ENCODE results near the gene BCL2.

- TF ChIP-seq ZFP3 (CRISPR knock-in tag; IDR thresholded peaks at IDR 0.05) (no peak), CREB5 (CRISPR knock-in tag; IDR thresholded peaks at IDR 0.05; ENCODE audit: low read depth) (no peak), ARNTL (CRISPR knock-in tag; IDR thresholded peaks at IDR 0.05; ENCODE audit: borderline replicate concordance, low read depth) (no peak), ZNF70 (CRISPR knock-in tag; IDR thresholded peaks at IDR 0.05) (no peak), ZFP30 (CRISPR knock-in tag; IDR thresholded peaks at IDR 0.05) (no peak), PATZ1 (CRISPR knock-in tag; IDR thresholded peaks at IDR 0.05; ENCODE audit: borderline replicate concordance) (no peak), ZNF565 (CRISPR knock-in tag; conservative IDR thresholded peaks at IDR 0.05; ENCODE audit: low read depth) (no peak), PPARA (CRISPR knock-in tag; IDR thresholded peaks at IDR 0.05; ENCODE audit: borderline replicate concordance) (no peak), RARB (CRISPR knock-in tag; IDR thresholded peaks at IDR 0.05) (no peak), TSHZ2 (CRISPR knock-in tag; IDR thresholded peaks at IDR 0.05) (no peak), ESRRG (CRISPR knock-in tag; IDR thresholded peaks at IDR 0.05) (no peak)
Measured at GRCh38 chr18:63306249-63306648, 13.3 kb downstream of the BCL2 start.

Data from SK-N-SH treated with all-trans-retinoic acid at 6 μM for 48 hours (cell line).